COR-L47 (cell line): ENCODE results near the gene PCDHA8.
A peak's percentile ranks its signal among the peaks of the same experiment; 100 is the strongest.
"Not testable (repeated sequence)": the region's sequence is repeated elsewhere in the genome, so short reads cannot be mapped to it uniquely, and the experiment has no call there.

Source experiments
- DNase-seq: peaks from one replicate; lab custom pipeline; 2025; lab: John Stamatoyannopoulos, UW

The PCDHA8 gene

GRCh38 chr5:140827704-140828361, 13.2 kb upstream of the PCDHA8 start, which contains the start of gene PCDHA6:
Gene PCDHA6, plus strand, starts transcription at chr5:140827960. Its CDS starts 132 bp downstream, at chr5:140828092.
- DNase-seq = no peak

- no peak for DNase-seq
Measured at GRCh38 chr5:140828362-140828737, 12.6 kb upstream of the PCDHA8 start.

GRCh38 chr5:140829511-140830501, 11.2 kb upstream of the PCDHA8 start:
- not testable (repeated sequence) for DNase-seq

GRCh38 chr5:140833993-140834392, 7.0 kb upstream of the PCDHA8 start, which contains the start of gene PCDHA7:
Gene PCDHA7, plus strand, starts transcription at chr5:140834269. Its CDS starts 115 bp downstream, at chr5:140834384.
- DNase-seq = no peak

- DNase-seq = not testable (repeated sequence)
Measured at GRCh38 chr5:140834439-140835008, 6.5 kb upstream of the PCDHA8 start.

GRCh38 chr5:140835622-140836510, 5.1 kb upstream of the PCDHA8 start:
- DNase-seq = no peak

GRCh38 chr5:140842798-140843733, 2.1 kb downstream of the PCDHA8 start:
- DNase-seq = no peak

- not testable (repeated sequence) for DNase-seq
Measured at GRCh38 chr5:140848139-140849102, 7.4 kb downstream of the PCDHA8 start, which contains the start of gene PCDHA9. Gene PCDHA9, plus strand, starts transcription at chr5:140848382. Its CDS starts 114 bp downstream, at chr5:140848496.

- DNase-seq = not testable (repeated sequence)
Measured at GRCh38 chr5:140849831-140850634, 9.0 kb downstream of the PCDHA8 start.

GRCh38 chr5:140855772-140856674, 15.0 kb downstream of the PCDHA8 start, which contains the start of gene PCDHA10:
Gene PCDHA10, plus strand, starts transcription at chr5:140855897. Its CDS starts 152 bp downstream, at chr5:140856049.
- no peak for DNase-seq

- no peak for DNase-seq
Measured at GRCh38 chr5:140857177-140857986, 16.4 kb downstream of the PCDHA8 start.

GRCh38 chr5:140857987-140858240, 16.9 kb downstream of the PCDHA8 start:
- DNase-seq = no peak

- no peak for DNase-seq
Measured at GRCh38 chr5:140862441-140863295, 21.7 kb downstream of the PCDHA8 start.

GRCh38 chr5:140868721-140869554, 28.0 kb downstream of the PCDHA8 start, which contains the start of gene PCDHA11:
Gene PCDHA11, plus strand, starts transcription at chr5:140868957. Its CDS starts 147 bp downstream, at chr5:140869104.
- peak; percentile 56 for DNase-seq
